HEK293T (cell line): ENCODE results near the gene AFF1.

Source experiments
- ARNT ChIP-seq: fragments of 450-650 bp; IDR thresholded peaks from 2 replicates; pipeline ENCODE4 v1.6.1; 2017; ENCODE audit warnings: mild to moderate bottlenecking
- BHLHE40 ChIP-seq: fragments of 450-650 bp; IDR thresholded peaks from 2 replicates; pipeline ENCODE4 v1.6.1; 2016; ENCODE audit warnings: mild to moderate bottlenecking, moderate library complexity, borderline replicate concordance
- ELF4 ChIP-seq: fragments of 450-650 bp; IDR thresholded peaks from 2 replicates; pipeline ENCODE4 v1.6.1; 2017; ENCODE audit warnings: antibody characterized with exemption
- FOXK2 ChIP-seq: fragments of 450-650 bp; IDR thresholded peaks from 2 replicates; pipeline ENCODE4 v1.6.1; 2016; ENCODE audit warnings: mild to moderate bottlenecking
- FOXM1 ChIP-seq: fragments of 450-650 bp; IDR thresholded peaks from 2 replicates; pipeline ENCODE4 v1.6.1; 2017; ENCODE audit warnings: mild to moderate bottlenecking, borderline replicate concordance
- L3MBTL2 ChIP-seq: fragments of 450-650 bp; conservative IDR thresholded peaks from 2 replicates; pipeline ENCODE4 v1.6.1; 2016; ENCODE audit warnings: mild to moderate bottlenecking
- LEF1 ChIP-seq: fragments of 450-650 bp; IDR thresholded peaks from 2 replicates; pipeline ENCODE4 v1.6.1; 2017; ENCODE audit warnings: mild to moderate bottlenecking, borderline replicate concordance
- NFRKB ChIP-seq: fragments of 450-650 bp; IDR thresholded peaks from 2 replicates; pipeline ENCODE4 v1.6.1; 2016; ENCODE audit warnings: mild to moderate bottlenecking, moderate library complexity
- SP1 ChIP-seq: fragments of 450-650 bp; IDR thresholded peaks from 2 replicates; pipeline ENCODE4 v1.6.1; 2017
- SUZ12 ChIP-seq: fragments of 450-650 bp; IDR thresholded peaks from 2 replicates; pipeline ENCODE4 v1.6.1; 2016; ENCODE audit warnings: mild to moderate bottlenecking
- TF ChIP-seq, protein P1 (sequence below): fragments of 450-650 bp; IDR thresholded peaks from 2 replicates; pipeline ENCODE4 v1.6.1; 2016

DNA sequence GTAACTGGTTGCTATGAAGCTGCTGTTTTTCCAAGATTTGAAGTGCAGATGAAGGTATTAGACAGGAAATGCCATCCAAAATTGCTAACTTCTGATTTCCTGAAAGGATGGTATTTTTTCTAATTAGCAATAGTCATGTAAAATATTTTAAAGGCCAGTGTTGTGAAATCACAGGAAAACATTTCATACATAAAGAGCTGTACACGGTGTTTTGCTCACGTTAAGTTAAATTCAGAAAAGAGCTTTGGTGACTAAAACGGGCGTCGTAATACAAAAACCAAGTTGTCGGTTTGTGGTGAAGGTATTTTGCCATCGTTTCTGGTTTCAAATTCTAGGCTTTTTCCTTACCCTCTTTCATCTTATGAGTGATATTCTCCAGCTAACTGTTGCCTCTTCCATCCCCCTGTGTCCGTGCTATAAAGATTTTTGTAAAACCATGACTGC lies 39.8 kb downstream of the AFF1 start:
- TF ChIP-seq SUZ12 = no peak
- no peak for TF ChIP-seq BHLHE40
- no peak for TF ChIP-seq L3MBTL2
- no peak for TF ChIP-seq ARNT
- no peak for TF ChIP-seq LEF1
- no peak for TF ChIP-seq FOXM1
- TF ChIP-seq NFRKB = no peak
- TF ChIP-seq FOXK2 = no peak
- no peak for TF ChIP-seq ELF4
- TF ChIP-seq SP1 = no peak
- TF ChIP-seq, protein P1, sequence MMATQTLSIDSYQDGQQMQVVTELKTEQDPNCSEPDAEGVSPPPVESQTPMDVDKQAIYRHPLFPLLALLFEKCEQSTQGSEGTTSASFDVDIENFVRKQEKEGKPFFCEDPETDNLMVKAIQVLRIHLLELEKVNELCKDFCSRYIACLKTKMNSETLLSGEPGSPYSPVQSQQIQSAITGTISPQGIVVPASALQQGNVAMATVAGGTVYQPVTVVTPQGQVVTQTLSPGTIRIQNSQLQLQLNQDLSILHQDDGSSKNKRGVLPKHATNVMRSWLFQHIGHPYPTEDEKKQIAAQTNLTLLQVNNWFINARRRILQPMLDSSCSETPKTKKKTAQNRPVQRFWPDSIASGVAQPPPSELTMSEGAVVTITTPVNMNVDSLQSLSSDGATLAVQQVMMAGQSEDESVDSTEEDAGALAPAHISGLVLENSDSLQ = no peak
